ENCODE data around the gene SFMBT1. TPM values are rescaled to one million over a fixed set of nuclear protein-coding genes. Genes with fewer than 3 reads are reported as not detected.

Gene SFMBT1
- total and polyA plus RNA-seq, 12 donors: 3.1 to 19.1 (median 16.3) TPM

DNA sequence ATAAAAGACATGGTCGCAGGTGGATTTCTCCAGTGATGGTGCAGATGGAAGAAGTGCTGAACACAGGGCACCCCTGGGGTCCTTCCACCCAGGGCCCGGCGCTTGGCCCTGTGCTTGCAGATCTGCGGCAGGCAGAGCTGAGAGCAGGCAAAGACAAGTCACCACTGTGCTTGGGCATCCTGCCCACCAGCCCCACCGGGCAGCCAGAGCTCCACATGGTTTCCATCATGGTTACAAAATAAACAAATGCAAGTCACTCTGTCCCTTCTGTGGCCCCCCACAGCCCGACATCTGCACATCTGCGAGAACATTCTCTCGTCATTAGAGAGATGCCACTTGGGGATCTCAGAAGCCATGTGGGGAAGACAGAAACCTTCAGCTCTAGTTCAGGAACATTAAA lies 37.6 kb upstream of the SFMBT1 start:
- Histone ChIP-seq H3K4me3 (peak overlapping the region in 1 of 10 donors; percentile 9), H3K9me3 (no peaks in the 10 kb centered on the region), H3K4me1 (peaks cover 0 to 23% (median 14%) of the 10 kb centered on the region in 9 donors), H3K36me3 (peaks cover 0 to 12% (median 0%) of the 10 kb centered on the region in 9 donors), H3K27ac (peak overlapping the region; percentile 59 to 88 (median 84)), H3K27me3 (no peaks in the 10 kb centered on the region)
- TF ChIP-seq, protein P1, sequence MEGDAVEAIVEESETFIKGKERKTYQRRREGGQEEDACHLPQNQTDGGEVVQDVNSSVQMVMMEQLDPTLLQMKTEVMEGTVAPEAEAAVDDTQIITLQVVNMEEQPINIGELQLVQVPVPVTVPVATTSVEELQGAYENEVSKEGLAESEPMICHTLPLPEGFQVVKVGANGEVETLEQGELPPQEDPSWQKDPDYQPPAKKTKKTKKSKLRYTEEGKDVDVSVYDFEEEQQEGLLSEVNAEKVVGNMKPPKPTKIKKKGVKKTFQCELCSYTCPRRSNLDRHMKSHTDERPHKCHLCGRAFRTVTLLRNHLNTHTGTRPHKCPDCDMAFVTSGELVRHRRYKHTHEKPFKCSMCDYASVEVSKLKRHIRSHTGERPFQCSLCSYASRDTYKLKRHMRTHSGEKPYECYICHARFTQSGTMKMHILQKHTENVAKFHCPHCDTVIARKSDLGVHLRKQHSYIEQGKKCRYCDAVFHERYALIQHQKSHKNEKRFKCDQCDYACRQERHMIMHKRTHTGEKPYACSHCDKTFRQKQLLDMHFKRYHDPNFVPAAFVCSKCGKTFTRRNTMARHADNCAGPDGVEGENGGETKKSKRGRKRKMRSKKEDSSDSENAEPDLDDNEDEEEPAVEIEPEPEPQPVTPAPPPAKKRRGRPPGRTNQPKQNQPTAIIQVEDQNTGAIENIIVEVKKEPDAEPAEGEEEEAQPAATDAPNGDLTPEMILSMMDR (IDR thresholded peaks at IDR 0.05): no peak
- ATAC-seq: peak; percentile 39 to 78 (median 68)
- 40 to 46% methylated on average over 8 of the region's 8 CpGs for WGBS, 2 donors
- intact Hi-C loops (cut with DNase I): no loop called here
- DNase-seq: peak; percentile 65 to 76

DNA sequence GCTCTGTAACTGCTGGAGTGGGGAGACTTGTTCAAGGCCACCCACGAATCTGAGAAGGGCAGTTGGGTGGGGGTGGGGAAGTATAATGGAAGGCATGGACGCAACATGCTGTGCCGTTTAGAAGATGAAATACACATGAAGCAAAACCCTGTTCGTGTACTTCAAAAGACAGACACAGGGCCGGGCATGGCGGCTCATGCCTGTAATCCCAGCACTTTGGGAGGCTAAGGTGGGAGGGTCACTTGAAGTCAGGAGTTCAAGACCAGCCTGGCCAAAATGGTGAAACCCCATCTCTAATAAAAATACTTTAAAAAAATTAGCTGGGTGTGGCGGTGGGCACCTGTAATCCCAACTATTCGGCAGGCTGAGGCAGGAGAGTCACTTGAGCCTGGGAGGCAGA lies 36.9 kb upstream of the SFMBT1 start:
- DNase-seq (no peak), ATAC-seq (no peak)
- no peak overlapping the region for H3K4me3 ChIP-seq
- intact Hi-C loops (cut with DNase I): no loop called here
- peaks cover 0 to 23% (median 14%) of the 10 kb centered on the region in 9 donors for H3K4me1 ChIP-seq
- TF ChIP-seq, protein P1 (IDR thresholded peaks at IDR 0.05): no peak
- WGBS, 2 donors: 78 to 82% methylated on average over 8 of the region's 8 CpGs
- H3K9me3 ChIP-seq: no peaks in the 10 kb centered on the region
- peaks cover 0 to 12% (median 0%) of the 10 kb centered on the region in 9 donors for H3K36me3 ChIP-seq
- no peaks in the 10 kb centered on the region for H3K27me3 ChIP-seq
- peak overlapping the region in 4 of 10 donors; percentile 85 to 88 (median 86) for H3K27ac ChIP-seq

GRCh38 chr3:53081318-53081717 lies 35.4 kb upstream of the SFMBT1 start:
- Histone ChIP-seq H3K27ac (no peak overlapping the region), H3K27me3 (no peaks in the 10 kb centered on the region), H3K4me1 (peaks cover 0 to 23% (median 14%) of the 10 kb centered on the region in 9 donors), H3K4me3 (no peak overlapping the region), H3K36me3 (peaks cover 0 to 11% (median 0%) of the 10 kb centered on the region in 9 donors), H3K9me3 (no peaks in the 10 kb centered on the region)
- DNase-seq (no peak), ATAC-seq (no peak)
- intact Hi-C loops (cut with DNase I): no loop called here
- TF ChIP-seq, protein P1 (IDR thresholded peaks at IDR 0.05): no peak
- WGBS, 2 donors: 82 to 88% methylated on average over 5 of the region's 5 CpGs

- no peak for ATAC-seq
- H3K9me3 ChIP-seq: no peaks in the 10 kb centered on the region
- H3K27me3 ChIP-seq: no peaks in the 10 kb centered on the region
- 89 to 91% methylated on average over 7 of the region's 7 CpGs for WGBS, 2 donors
- no peak for DNase-seq
- no peak overlapping the region for H3K27ac ChIP-seq
- TF ChIP-seq, protein P1 (IDR thresholded peaks at IDR 0.05): no peak
- no peak overlapping the region for H3K4me3 ChIP-seq
- intact Hi-C loops (cut with DNase I): no loop called here
- H3K36me3 ChIP-seq: peaks cover 0 to 11% (median 0%) of the 10 kb centered on the region in 9 donors
- peaks cover 0 to 23% (median 14%) of the 10 kb centered on the region in 9 donors for H3K4me1 ChIP-seq
These were observed 34.8 kb upstream of the SFMBT1 start for GRCh38 chr3:53080612-53081205.

Data from heart right ventricle (tissue), 16 donors.